ENCODE measurements around the gene MRPS25. TPM values are rescaled to one million over a fixed set of nuclear protein-coding genes. Genes with fewer than 3 reads are reported as not detected.

Gene MRPS25
- total and polyA plus RNA-seq, 9 of the 15 experiments (the other 6 are each of a cell fraction or from before 2014, with no cell fraction given): 34.3 to 129 (median 78.2) TPM

DNA sequence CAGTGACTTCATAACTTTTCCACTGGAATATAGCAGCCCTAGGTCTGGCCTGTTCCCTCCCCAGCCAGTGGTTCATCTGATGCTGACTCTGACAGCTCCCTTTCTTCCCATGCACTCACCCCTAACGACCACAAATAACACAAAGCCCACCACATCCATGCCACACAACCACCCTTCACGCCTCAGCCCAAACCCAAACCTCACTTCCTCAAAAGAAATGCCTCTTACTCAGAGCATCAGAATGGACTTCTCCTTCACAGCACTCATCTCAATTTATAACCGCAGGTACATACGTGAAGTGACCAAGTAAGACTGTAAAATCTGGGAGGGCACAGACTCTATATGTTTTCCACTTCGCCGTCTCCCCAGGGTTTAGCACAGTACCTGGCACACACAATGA is 32.8 kb upstream of the MRPS25 start:
- intact Hi-C loops (cut with micrococcal nuclease) (loop anchor here (2.0 kb wide), 2 partner anchors 31 to 45 kb away; no protein-coding TSS in a partner anchor), in situ Hi-C loops (cut with MboI) (no loop called here)
- peak overlapping the region; percentile 28 for H3K27ac ChIP-seq (ENCODE audit: extremely low read depth, low read depth, low read length)
- H3K27me3 ChIP-seq (ENCODE audit: control insufficient read depth in 2 of 2, insufficient read depth in 2 of 2, low read length in 2 of 2): no peaks in the 10 kb centered on the region
- 0 out of 2 replicates have a peak, but pooled peaks cover 4% of the 10 kb centered on the region for H4K20me1 ChIP-seq (replicated peaks; ENCODE audit: control insufficient read depth, insufficient read depth, low read length)
- DNase-seq (ENCODE audit: extremely low read depth in 1 of 4, low spot score in 3 of 4): peak in 1 of 4 experiments; percentile 19
- peaks cover 27% of the 10 kb centered on the region for H3K79me2 ChIP-seq (ENCODE audit: control insufficient read depth, insufficient read depth, low read length)
- WGBS (ENCODE audit: insufficient coverage, low coverage, missing lambda C conversion rate): 3% methylated on average over 6 of the region's 6 CpGs
- ChIA-PET CTCF (ENCODE audit: low intra/inter-chr PET ratio) (no interaction called here), POLR2A (interaction anchor here (0.5 to 2.0 kb wide), 6 partner anchors 8 to 95 kb away, joined by 3 to 11 read pairs (median 3); partner anchors contain the start of gene MRPS25)
- H3K9me1 ChIP-seq (ENCODE audit: control insufficient read depth, insufficient read depth, low read length): no peaks in the 10 kb centered on the region
- H3K36me3 ChIP-seq (ENCODE audit: control insufficient read depth, insufficient read depth, low read length): peaks cover 41% of the 10 kb centered on the region
- BruUV-seq (replicated peaks): TSS peak; percentile 44
- H3K9me3 ChIP-seq (replicated peaks; ENCODE audit: control insufficient read depth, insufficient read depth, low read depth, low read length): no peaks in the 10 kb centered on the region
- peak overlapping the region; percentile 98; the same call in 1 of the 2 replicates for H2AFZ ChIP-seq (ENCODE audit: low read depth, low read length)
- H3K4me1 ChIP-seq (replicated peaks in 1 of 2; ENCODE audit: control insufficient read depth in 2 of 2, insufficient read depth in 2 of 2, low read length in 2 of 2): peaks cover 16 to 24% of the 10 kb centered on the region in 2 experiments
- peak; percentile 59 for FAIRE-seq
- peak overlapping the region; percentile 80 for H3K4me3 ChIP-seq
- ATAC-seq: no peak
- H3K4me2 ChIP-seq (ENCODE audit: insufficient read depth, low read length): peak overlapping the region; percentile 94
- peak overlapping the region; percentile 83 to 89 for H3K9ac ChIP-seq (ENCODE audit: insufficient read depth in 1 of 2, low read depth in 2 of 2, low read length in 2 of 2)
- TF ChIP-seq CC2D1A (IDR thresholded peaks at IDR 0.05) (no peak), ZSCAN29 (IDR thresholded peaks at IDR 0.05) (no peak), ZNF655 (CRISPR knock-in tag; IDR thresholded peaks at IDR 0.05) (no peak), HDAC1 (IDR thresholded peaks at IDR 0.05) (0 out of 4 replicates have a peak, but pooled peaks of 1 of the 2 experiments have one; percentile 23), THAP12 (CRISPR knock-in tag; IDR thresholded peaks at IDR 0.05) (no peak), ZNF263 (CRISPR knock-in tag; IDR thresholded peaks at IDR 0.05; ENCODE audit: borderline replicate concordance) (no peak), PHB (CRISPR knock-in tag; IDR thresholded peaks at IDR 0.05) (no peak), HNRNPL (IDR thresholded peaks at IDR 0.05; ENCODE audit: low read depth, low read length) (no peak), FOXP1 (CRISPR knock-in tag; IDR thresholded peaks at IDR 0.05) (no peak), ZNF232 (CRISPR knock-in tag; IDR thresholded peaks at IDR 0.05) (0 out of 2 replicates have a peak, but pooled peaks have one; percentile 29)
- TF ChIP-seq, protein P1, sequence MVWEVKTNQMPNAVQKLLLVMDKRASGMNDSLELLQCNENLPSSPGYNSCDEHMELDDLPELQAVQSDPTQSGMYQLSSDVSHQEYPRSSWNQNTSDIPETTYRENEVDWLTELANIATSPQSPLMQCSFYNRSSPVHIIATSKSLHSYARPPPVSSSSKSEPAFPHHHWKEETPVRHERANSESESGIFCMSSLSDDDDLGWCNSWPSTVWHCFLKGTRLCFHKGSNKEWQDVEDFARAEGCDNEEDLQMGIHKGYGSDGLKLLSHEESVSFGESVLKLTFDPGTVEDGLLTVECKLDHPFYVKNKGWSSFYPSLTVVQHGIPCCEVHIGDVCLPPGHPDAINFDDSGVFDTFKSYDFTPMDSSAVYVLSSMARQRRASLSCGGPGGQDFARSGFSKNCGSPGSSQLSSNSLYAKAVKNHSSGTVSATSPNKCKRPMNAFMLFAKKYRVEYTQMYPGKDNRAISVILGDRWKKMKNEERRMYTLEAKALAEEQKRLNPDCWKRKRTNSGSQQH (CRISPR knock-in tag; IDR thresholded peaks at IDR 0.05): 0 out of 2 replicates have a peak, but pooled peaks have one; percentile 38
- TF ChIP-seq, protein P2, sequence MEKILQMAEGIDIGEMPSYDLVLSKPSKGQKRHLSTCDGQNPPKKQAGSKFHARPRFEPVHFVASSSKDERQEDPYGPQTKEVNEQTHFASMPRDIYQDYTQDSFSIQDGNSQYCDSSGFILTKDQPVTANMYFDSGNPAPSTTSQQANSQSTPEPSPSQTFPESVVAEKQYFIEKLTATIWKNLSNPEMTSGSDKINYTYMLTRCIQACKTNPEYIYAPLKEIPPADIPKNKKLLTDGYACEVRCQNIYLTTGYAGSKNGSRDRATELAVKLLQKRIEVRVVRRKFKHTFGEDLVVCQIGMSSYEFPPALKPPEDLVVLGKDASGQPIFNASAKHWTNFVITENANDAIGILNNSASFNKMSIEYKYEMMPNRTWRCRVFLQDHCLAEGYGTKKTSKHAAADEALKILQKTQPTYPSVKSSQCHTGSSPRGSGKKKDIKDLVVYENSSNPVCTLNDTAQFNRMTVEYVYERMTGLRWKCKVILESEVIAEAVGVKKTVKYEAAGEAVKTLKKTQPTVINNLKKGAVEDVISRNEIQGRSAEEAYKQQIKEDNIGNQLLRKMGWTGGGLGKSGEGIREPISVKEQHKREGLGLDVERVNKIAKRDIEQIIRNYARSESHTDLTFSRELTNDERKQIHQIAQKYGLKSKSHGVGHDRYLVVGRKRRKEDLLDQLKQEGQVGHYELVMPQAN (IDR thresholded peaks at IDR 0.05; ENCODE audit: borderline replicate concordance): peak; percentile 29; the same call in 1 of the 2 replicates
- TF ChIP-seq, protein P3, sequence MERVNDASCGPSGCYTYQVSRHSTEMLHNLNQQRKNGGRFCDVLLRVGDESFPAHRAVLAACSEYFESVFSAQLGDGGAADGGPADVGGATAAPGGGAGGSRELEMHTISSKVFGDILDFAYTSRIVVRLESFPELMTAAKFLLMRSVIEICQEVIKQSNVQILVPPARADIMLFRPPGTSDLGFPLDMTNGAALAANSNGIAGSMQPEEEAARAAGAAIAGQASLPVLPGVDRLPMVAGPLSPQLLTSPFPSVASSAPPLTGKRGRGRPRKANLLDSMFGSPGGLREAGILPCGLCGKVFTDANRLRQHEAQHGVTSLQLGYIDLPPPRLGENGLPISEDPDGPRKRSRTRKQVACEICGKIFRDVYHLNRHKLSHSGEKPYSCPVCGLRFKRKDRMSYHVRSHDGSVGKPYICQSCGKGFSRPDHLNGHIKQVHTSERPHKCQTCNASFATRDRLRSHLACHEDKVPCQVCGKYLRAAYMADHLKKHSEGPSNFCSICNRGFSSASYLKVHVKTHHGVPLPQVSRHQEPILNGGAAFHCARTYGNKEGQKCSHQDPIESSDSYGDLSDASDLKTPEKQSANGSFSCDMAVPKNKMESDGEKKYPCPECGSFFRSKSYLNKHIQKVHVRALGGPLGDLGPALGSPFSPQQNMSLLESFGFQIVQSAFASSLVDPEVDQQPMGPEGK (CRISPR knock-in tag; IDR thresholded peaks at IDR 0.05; ENCODE audit: borderline replicate concordance): no peak

Data from K562 (cell line).